ENCODE measurements around the gene ITGAX. TPM values are rescaled to one million over a fixed set of nuclear protein-coding genes. Genes with fewer than 3 reads are reported as not detected.
A peak's percentile ranks its signal among the peaks of the same experiment; 100 is the strongest.

Gene ITGAX
- total RNA-seq, 2 experiments from 2014 or later, result 5.3 to 6.6 TPM

GRCh38 chr16:31363721-31364120 lies 8.7 kb downstream of the ITGAX start:
- Mint-ChIP-seq H3K27me3 (no peaks in the 10 kb centered on the region), H3K9me3 (ENCODE audit: low read depth) (no peaks in the 10 kb centered on the region), H3K36me3 (ENCODE audit: low read depth) (no peaks in the 10 kb centered on the region), H3K27ac (no peak overlapping the region), H3K4me1 (peaks cover 13% of the 10 kb centered on the region), H3K4me3 (no peak overlapping the region)
- POLR2A ChIA-PET, result no interaction called here
- intact Hi-C loops (cut with DNase I, micrococcal nuclease), result no loop called here
- DNase-seq (no peak), ATAC-seq (no peak)
- CTCF ChIA-PET, result no interaction called here

- CTCF ChIA-PET, result no interaction called here
- POLR2A ChIA-PET, result no interaction called here
- intact Hi-C loops (cut with DNase I, micrococcal nuclease), result no loop called here
- Mint-ChIP-seq H3K36me3 (ENCODE audit: low read depth) (no peaks in the 10 kb centered on the region), H3K9me3 (ENCODE audit: low read depth) (no peaks in the 10 kb centered on the region), H3K4me3 (no peak overlapping the region), H3K27ac (no peak overlapping the region), H3K4me1 (peaks cover 13% of the 10 kb centered on the region), H3K27me3 (no peaks in the 10 kb centered on the region)
- DNase-seq (no peak), ATAC-seq (no peak)
Observed at GRCh38 chr16:31364421-31364820, 9.4 kb downstream of the ITGAX start.

DNA sequence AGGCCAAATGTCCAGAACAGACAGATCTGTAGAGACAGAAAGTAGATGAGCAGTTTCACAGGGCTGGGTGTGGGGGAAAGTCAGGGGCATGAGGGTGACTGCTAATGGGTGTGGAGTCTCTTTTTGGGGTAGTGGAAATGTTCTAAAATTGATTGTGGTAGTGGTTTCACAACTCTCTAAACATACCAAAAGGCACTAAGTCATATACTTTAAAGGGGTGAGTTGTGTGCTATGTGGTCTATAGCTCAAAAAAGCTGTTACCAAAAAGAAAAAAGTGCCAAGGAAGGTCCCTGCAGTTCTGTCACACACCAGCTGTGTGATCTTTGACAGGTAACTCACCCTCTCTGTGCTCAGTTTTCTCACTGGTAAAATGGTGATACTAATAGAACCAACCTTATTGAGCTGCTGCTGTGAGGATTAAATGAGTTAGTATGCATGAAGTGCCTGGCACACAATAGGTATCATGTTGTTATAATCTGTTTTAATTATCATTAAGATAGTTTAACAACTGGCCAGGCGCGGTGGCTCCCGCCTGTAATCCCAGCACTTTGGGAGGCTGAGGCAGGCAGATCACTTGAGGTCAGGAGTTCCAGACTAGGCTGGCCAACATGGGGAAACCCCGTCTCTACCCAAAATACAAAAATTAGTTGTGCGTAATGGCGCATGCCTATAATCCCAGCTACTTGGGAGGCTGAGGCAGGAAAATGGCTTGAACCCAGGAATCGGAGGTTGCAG lies 10.3 kb downstream of the ITGAX start:
- intact Hi-C loops (cut with DNase I, micrococcal nuclease), result no loop called here
- CTCF ChIA-PET, result no interaction called here
- H3K27me3 Mint-ChIP-seq, result no peaks in the 10 kb centered on the region
- H3K27ac Mint-ChIP-seq, result peak overlapping the region; percentile 58
- H3K4me1 Mint-ChIP-seq, result peaks cover 13% of the 10 kb centered on the region
- POLR2A ChIA-PET, result no interaction called here
- no peaks in the 10 kb centered on the region for H3K9me3 Mint-ChIP-seq (ENCODE audit: low read depth)
- DNase-seq (no peak), ATAC-seq (peak; percentile 36)
- no peak overlapping the region for H3K4me3 Mint-ChIP-seq
- H3K36me3 Mint-ChIP-seq (ENCODE audit: low read depth), result no peaks in the 10 kb centered on the region

- H3K27me3 Mint-ChIP-seq, result no peaks in the 10 kb centered on the region
- CTCF ChIA-PET, result no interaction called here
- no peak overlapping the region for H3K4me3 Mint-ChIP-seq
- no peak overlapping the region for H3K27ac Mint-ChIP-seq
- intact Hi-C loops (cut with DNase I, micrococcal nuclease), result no loop called here
- no peaks in the 10 kb centered on the region for H3K36me3 Mint-ChIP-seq (ENCODE audit: low read depth)
- H3K9me3 Mint-ChIP-seq (ENCODE audit: low read depth), result no peaks in the 10 kb centered on the region
- ATAC-seq, result no peak
- no peak for DNase-seq
- H3K4me1 Mint-ChIP-seq, result peaks cover 13% of the 10 kb centered on the region
- POLR2A ChIA-PET, result no interaction called here
Observed at GRCh38 chr16:31367853-31368252, 12.9 kb downstream of the ITGAX start.

GRCh38 chr16:31371008-31371407 lies 16.0 kb downstream of the ITGAX start:
- Mint-ChIP-seq H3K27ac (no peak overlapping the region), H3K36me3 (ENCODE audit: low read depth) (no peaks in the 10 kb centered on the region), H3K27me3 (no peaks in the 10 kb centered on the region), H3K4me3 (no peak overlapping the region), H3K9me3 (ENCODE audit: low read depth) (no peaks in the 10 kb centered on the region), H3K4me1 (peaks cover 9% of the 10 kb centered on the region)
- CTCF ChIA-PET, result no interaction called here
- intact Hi-C loops (cut with DNase I, micrococcal nuclease), result no loop called here
- POLR2A ChIA-PET, result no interaction called here
- DNase-seq, result no peak
- ATAC-seq, result no peak

GRCh38 chr16:31371619-31372484 lies 16.9 kb downstream of the ITGAX start:
- Mint-ChIP-seq H3K4me1 (peaks cover 7% of the 10 kb centered on the region), H3K4me3 (no peak overlapping the region), H3K27ac (no peak overlapping the region), H3K9me3 (ENCODE audit: low read depth) (no peaks in the 10 kb centered on the region), H3K27me3 (no peaks in the 10 kb centered on the region), H3K36me3 (ENCODE audit: low read depth) (no peaks in the 10 kb centered on the region)
- ATAC-seq (no peak), DNase-seq (no peak)
- POLR2A ChIA-PET, result no interaction called here
- CTCF ChIA-PET, result no interaction called here
- intact Hi-C loops (cut with DNase I, micrococcal nuclease), result no loop called here

GRCh38 chr16:31373235-31373634 lies 18.3 kb downstream of the ITGAX start:
- Mint-ChIP-seq H3K36me3 (ENCODE audit: low read depth) (no peaks in the 10 kb centered on the region), H3K27me3 (no peaks in the 10 kb centered on the region), H3K9me3 (ENCODE audit: low read depth) (no peaks in the 10 kb centered on the region), H3K4me1 (no peaks in the 10 kb centered on the region), H3K27ac (no peak overlapping the region), H3K4me3 (no peak overlapping the region)
- CTCF ChIA-PET, result interaction anchor here (2.3 kb wide), 1 partner anchor 10 kb away, joined by 11 read pairs; no protein-coding TSS in a partner anchor
- DNase-seq, result no peak
- POLR2A ChIA-PET, result no interaction called here
- no peak for ATAC-seq
- intact Hi-C loops (cut with DNase I, micrococcal nuclease), result no loop called here

- ATAC-seq (no peak), DNase-seq (no peak)
- Mint-ChIP-seq H3K27me3 (no peaks in the 10 kb centered on the region), H3K4me3 (no peak overlapping the region), H3K4me1 (no peaks in the 10 kb centered on the region), H3K36me3 (ENCODE audit: low read depth) (no peaks in the 10 kb centered on the region), H3K9me3 (ENCODE audit: low read depth) (no peaks in the 10 kb centered on the region), H3K27ac (no peak overlapping the region)
- CTCF ChIA-PET, result interaction anchor here (1.0 to 1.4 kb wide), 2 partner anchors 10 to 81 kb away, joined by 3 to 5 read pairs; no protein-coding TSS in a partner anchor
- POLR2A ChIA-PET, result no interaction called here
- intact Hi-C loops (cut with DNase I, micrococcal nuclease), result no loop called here
Observed at GRCh38 chr16:31375231-31375630, 20.3 kb downstream of the ITGAX start.

DNA sequence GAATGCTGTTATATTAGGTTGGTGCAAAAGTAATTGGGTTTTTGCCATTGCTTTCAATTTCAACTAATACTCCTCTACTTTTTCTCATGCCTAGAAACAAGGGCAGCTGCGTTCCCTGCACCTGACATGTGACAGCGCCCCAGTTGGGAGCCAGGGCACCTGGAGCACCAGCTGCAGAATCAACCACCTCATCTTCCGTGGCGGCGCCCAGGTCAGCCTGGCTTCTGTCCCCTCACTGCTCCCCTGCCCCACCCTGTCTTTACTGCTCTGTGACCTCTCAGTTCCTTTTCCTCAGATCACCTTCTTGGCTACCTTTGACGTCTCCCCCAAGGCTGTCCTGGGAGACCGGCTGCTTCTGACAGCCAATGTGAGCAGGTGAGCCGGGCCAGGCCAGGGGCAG lies 21.7 kb downstream of the ITGAX start:
- ATAC-seq (no peak), DNase-seq (no peak)
- H3K27ac Mint-ChIP-seq, result no peak overlapping the region
- H3K4me1 Mint-ChIP-seq, result no peaks in the 10 kb centered on the region
- no peaks in the 10 kb centered on the region for H3K36me3 Mint-ChIP-seq (ENCODE audit: low read depth)
- CTCF ChIA-PET, result interaction anchor here (1.4 kb wide), 1 partner anchor 9 kb away, joined by 5 read pairs; no protein-coding TSS in a partner anchor
- no peaks in the 10 kb centered on the region for H3K27me3 Mint-ChIP-seq
- POLR2A ChIA-PET, result no interaction called here
- H3K9me3 Mint-ChIP-seq (ENCODE audit: low read depth), result no peaks in the 10 kb centered on the region
- no peak overlapping the region for H3K4me3 Mint-ChIP-seq
- intact Hi-C loops (cut with DNase I, micrococcal nuclease), result no loop called here

GRCh38 chr16:31377210-31377903 lies 22.4 kb downstream of the ITGAX start:
- no peak overlapping the region for H3K4me3 Mint-ChIP-seq
- no peak for DNase-seq
- no peaks in the 10 kb centered on the region for H3K9me3 Mint-ChIP-seq (ENCODE audit: low read depth)
- ATAC-seq, result no peak
- no peak overlapping the region for H3K27ac Mint-ChIP-seq
- H3K36me3 Mint-ChIP-seq (ENCODE audit: low read depth), result no peaks in the 10 kb centered on the region
- no peaks in the 10 kb centered on the region for H3K27me3 Mint-ChIP-seq
- ChIA-PET CTCF (interaction anchor here (0.6 kb wide), 1 partner anchor 434 kb away, joined by 3 read pairs; no protein-coding TSS in a partner anchor), POLR2A (no interaction called here)
- intact Hi-C loops (cut with DNase I, micrococcal nuclease), result no loop called here
- H3K4me1 Mint-ChIP-seq, result no peaks in the 10 kb centered on the region

DNA sequence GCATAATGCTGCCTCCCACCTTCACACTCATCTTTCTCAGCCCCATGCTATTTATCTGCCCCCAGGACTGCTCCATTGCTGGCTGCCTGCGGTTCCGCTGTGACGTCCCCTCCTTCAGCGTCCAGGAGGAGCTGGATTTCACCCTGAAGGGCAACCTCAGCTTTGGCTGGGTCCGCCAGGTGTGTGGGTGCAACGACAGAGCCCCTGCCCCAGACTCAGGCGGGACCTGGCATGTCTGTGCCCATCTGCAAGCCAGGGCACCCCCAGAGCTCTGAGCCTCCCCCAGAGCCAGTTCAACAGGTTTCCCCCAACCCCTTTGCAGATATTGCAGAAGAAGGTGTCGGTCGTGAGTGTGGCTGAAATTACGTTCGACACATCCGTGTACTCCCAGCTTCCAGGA lies 25.2 kb downstream of the ITGAX start:
- CTCF ChIA-PET, result no interaction called here

More for the DNA sequence above, 25.2 kb downstream of the ITGAX start:
- no peaks in the 10 kb centered on the region for H3K9me3 Mint-ChIP-seq (ENCODE audit: low read depth)
- POLR2A ChIA-PET, result no interaction called here
- no peak overlapping the region for H3K27ac Mint-ChIP-seq
- no peaks in the 10 kb centered on the region for H3K36me3 Mint-ChIP-seq (ENCODE audit: low read depth)
- no peak overlapping the region for H3K4me3 Mint-ChIP-seq
- ATAC-seq (no peak), DNase-seq (no peak)
- H3K27me3 Mint-ChIP-seq, result peaks cover 5% of the 10 kb centered on the region
- intact Hi-C loops (cut with DNase I, micrococcal nuclease), result loop anchor here in 1 of 2 experiments (10.0 kb wide), 1 partner anchor 165 kb away; the partner anchor contains the start of genes PYDC1 and TRIM72
- H3K4me1 Mint-ChIP-seq, result peaks cover 3% of the 10 kb centered on the region
